Dermis blood vessel endothelial cell (primary cell): Measurements from ENCODE around the gene SERPINB6. TPM values are rescaled to one million over a fixed set of nuclear protein-coding genes. Genes with fewer than 3 reads are reported as not detected.
"Not testable (repeated sequence)": the region's sequence is repeated elsewhere in the genome, so short reads cannot be mapped to it uniquely, and the experiment has no call there.

ENCODE experiments used
- DNase-seq: peaks from one replicate; pipeline ENCODE4 v3.0.0; 2010
- total RNA-seq: library from RNA; depleted of rRNA; stranded (reverse); fragments of >200 nt; gene quantifications from 2 replicates; pipeline ENCODE4 v1.2.3, GENCODE V29; 2014

The SERPINB6 gene
- 127 and 135 TPM in 2 replicates for total RNA-seq

DNA sequence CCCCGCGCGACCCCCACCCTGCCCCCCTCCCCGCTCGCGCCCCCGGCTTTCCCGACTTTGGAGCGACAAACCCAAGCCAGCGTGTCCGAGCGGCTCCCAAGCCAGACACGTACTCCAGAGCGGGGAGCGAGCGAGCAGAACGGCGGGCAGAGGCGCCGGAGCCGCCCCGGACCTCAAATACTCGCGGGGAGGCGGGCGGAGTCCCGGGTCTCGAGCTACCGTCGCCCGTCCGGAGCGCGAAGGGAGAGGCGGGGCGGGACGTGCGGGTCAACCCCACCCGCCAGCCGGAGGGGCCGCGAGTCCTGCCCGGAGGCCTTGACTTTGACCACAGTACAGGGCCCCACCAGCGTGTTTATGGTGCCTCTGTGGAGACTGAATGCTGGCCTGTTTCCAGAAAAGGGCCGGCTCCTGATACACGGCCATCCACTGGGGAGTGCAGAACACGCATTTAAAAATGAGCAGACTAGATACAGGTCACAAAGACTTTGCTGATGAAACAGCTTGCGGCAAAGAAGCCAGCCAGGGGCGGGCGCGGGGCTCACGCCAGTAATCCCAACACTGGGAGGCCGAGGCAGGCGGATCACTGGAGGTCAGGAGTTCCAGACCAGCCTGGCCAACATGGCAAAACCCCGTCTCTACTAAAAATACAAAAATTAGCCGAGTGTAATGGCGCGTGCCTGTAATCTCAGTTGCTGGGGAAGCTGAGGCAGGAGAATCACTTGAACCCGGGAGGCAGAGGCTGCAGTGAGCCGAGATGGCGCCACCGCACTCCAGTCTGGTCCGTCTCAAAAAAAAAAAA lies at the start of gene SERPINB6:
Gene SERPINB6 (minus strand): TSS at position 148 of the 799 bp plus-strand sequence. CDS start 12,235 bp downstream, outside the sequence.
- DNase-seq: peak; percentile 81

DNA sequence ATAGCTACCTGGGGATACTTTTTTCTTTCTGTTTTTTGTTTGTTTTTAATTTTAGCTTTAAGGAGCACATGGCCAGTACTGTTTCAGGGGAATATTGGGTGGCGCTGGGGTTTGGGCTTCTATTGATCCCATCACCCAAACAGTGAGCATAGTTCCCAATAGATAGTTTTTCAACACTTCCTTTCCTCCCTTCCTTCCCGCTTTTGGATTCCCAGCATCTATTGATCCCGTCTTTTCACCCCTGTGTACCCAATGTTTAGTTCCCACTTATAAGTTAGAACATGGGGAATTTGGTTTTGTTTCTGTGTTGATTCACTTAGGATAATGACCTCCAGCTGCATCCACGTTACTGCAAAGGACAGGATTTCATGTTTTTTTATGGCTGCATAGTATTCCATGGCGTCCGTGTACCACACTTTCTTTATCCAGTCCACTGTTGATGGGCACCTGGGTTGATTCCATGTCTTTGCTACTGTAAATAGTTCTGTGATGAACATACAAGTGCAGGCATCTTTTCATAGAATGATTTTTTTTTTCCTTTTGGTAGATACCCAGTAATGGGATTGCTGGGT lies 48.5 kb upstream of the SERPINB6 start:
- DNase-seq: no peak

DNA sequence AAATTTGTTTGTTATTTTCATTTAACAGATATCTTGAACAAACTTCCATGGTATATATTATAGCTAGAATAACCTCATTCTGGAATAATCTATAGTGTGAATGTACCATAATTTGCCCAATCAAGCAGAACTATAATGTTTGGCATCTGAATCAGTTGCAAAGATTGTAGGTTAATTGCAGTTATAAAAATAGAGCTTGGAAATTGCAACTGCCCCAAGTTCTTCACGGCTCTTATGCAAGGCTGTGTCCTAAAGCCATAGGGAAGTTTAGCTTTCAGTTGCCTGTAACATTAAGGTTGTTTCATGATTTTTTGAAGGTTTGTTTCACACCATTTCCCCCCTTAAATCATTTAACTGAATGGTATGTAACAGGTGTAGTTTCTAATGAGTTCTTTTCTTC lies 47.7 kb upstream of the SERPINB6 start:
- no peak for DNase-seq

DNA sequence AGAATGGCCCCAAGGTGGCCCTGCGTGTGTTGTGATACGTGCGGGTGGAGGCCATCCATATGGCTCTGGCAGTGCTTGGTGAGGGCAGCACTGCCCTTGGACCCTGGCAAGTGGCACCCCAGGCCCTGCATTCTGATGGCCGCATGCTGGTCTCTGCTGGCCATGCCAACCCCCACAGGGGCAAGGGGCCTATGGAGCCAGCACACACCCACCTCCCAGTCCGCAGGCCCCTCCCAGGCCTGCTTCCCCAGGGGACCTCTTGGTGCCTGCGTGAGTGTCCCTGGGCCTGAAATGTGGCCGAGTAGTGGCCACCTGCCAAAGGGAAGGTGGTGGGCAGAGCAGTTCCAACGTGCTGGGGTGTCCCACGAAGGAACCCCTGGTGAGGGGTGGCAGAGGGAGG lies 45.9 kb upstream of the SERPINB6 start:
- no peak for DNase-seq

DNA sequence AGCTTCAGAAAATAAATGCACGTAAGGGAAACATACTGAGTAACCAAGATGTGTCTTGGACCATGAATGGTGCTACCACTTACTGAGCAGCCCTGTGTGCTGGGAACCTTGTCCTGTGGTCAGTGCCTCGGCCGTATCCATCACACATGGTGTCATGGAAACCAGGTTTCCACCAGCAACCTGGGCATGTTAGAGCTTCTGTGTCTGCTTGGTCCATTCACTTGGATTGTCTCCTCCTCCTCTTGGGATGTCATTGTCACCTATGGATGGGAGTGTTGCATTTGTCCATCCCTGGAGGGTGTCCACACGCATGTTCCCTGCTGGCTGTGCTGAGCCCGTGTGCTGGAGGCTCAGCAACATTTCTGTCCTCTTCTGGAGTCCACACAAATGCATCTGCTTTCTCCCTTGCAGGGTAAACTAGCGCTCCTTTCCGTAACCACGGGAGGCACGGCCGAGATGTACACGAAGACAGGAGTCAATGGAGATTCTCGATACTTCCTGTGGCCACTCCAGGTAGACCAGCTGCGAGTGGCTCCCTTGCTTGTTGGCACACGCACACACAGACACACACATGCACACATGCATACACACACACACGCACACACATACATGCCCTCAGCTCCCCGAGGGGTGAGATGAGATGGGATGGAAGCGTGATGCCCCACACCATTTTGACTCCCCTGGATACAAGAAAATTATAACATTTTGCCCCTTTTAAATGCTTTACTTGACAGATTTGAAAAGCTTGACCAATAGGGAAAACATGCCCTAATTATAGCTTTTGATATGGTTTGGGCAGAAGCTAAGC lies 45.3 kb upstream of the SERPINB6 start:
- no peak for DNase-seq

DNA sequence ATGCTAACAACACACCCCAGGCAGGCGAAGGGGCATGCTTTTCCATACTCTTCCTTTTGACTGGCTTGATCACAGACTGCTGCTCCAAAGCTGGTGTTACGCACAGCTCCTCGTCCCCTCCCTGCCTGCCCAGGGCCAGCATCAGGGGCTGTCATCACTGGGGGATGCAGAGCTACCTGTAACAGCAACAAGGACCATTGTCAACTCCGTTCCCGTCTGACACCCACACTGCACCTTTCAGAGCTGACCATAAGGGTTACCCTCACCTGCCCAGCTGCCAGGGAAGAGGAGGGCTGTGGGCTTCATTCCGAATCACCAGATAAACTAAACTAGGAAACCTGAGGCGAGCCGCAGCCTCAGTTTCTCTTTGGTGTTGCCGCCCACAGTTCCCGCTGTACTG lies 43.8 kb upstream of the SERPINB6 start:
- DNase-seq: no peak

DNA sequence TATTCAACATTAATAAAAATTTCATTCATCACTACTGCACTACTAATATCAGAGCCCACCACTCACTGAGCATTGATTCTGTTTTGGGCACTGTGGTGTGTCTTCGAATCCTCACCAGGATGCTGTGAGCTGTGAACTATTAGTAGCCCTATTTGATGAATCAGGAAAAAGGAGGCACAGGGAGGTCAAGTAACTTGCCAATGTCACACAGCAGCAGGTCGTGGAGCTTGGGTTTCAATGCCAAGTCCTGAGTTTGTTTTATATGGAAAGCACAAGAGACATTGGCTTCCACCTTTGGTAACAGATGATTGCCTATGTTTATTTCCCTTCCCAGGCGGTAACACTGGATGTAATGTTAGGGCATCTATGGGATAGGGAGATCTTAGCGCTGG lies 43.3 kb upstream of the SERPINB6 start:
- DNase-seq: no peak

DNA sequence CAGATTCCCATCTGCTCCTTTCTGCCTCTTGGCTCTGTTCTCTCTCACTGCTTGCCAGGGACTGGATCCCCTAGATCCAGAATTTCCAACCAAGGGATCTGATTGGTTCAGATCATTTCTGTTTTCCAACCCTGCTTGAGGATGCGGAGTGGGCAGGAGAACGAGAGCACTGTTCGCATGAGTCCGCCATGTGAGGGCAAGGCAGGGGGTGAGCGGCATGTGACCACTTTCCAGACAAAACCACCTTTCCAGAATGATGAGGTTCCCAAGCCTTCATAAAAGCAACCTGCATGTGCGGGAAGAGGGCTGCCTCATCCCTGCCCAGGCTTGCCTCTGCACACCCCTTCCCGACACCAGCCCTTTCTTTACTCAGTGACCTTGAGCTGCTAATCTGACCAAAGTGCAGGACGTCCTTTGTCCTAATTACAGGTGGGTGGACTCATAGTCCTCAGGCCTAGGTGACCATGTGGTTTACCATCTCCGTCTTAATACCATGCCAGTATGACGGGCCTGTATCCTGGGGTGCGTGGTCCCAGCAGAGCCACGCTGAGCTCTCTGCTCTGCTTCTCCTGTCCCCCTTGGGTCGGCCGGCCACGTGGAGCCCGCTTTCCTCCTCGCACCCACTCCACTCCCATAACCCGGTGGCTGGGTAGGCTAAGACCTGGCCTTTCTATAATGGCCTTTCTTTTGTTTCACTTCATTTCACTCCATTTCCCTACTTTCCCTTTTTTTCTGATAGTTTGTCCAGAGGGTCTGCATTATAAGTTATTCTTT lies 42.7 kb upstream of the SERPINB6 start:
- no peak for DNase-seq

DNA sequence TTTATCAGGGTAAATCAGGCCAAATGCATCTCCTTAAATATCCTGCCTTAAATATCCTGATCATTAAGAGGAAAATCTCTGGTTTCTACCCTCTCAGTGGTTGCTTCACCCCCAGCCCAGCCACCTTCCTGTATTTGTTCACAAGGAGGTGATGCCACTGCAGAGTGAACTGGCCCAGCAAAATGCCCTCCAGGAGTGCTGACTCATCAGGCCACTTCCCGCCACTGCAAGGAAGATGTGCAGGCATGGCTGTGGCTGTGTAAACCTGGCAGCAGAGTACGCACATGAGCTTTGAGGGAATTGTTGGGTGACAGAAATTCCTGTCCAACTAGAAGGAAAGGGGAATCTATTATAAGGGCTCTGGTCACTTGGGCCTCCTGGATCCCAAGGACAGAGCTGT lies 42.1 kb upstream of the SERPINB6 start:
- DNase-seq: peak; percentile 68

DNA sequence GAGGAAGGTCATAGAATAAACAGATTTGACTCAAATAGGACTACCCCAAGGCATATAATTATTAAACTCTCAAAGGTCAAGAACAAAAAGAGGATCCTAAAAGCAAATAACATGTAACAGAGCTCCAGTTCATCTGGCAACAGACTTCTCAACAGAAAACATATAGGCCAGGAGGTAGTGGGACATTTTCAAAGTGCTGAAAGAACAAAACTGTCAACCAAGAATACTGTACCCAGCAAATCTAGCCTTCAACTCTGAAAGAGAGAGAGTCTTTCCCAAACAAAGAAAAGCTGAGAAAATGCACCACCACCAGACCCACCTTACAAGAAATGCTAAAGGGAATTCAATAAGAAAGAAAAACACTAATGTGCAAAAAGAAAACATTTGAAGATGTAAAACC lies 40.2 kb upstream of the SERPINB6 start:
- no peak for DNase-seq

DNA sequence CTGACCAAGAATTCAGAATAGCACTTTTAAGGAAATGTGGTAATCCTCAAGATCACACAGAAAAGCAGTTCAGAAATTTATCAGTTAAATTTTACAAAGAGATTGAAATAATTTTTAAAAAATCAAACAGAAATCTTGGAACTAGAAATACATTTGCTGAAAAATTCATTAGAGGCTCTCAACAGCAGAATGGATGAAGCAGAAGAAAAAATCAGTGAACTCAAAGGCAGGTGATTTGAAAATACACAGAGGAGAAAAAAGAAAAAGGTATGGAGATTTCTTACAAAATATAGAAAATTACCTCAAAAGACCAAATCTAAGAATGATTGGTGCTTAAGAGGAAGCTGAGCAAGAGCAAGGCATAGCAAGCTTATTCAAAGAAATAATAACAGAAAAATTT lies 39.8 kb upstream of the SERPINB6 start:
- no peak for DNase-seq

DNA sequence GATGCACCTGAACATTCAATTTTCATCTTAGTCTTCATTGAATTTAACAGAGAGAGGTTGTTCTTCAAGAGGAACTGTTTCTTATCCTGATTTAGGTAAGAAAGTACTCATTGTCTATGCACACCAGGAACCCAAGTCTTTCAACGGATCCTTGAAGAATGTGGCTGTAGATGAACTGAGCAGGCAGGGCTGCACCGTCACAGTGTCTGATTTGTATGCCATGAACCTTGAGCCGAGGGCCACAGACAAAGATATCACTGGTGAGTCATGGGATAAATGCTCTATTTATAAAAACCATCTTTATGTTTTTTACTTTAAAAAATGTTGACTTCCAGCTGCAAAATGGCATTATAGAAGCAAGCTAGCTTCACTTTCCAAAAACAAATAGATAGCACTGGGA lies 38.6 kb upstream of the SERPINB6 start:
- no peak for DNase-seq

DNA sequence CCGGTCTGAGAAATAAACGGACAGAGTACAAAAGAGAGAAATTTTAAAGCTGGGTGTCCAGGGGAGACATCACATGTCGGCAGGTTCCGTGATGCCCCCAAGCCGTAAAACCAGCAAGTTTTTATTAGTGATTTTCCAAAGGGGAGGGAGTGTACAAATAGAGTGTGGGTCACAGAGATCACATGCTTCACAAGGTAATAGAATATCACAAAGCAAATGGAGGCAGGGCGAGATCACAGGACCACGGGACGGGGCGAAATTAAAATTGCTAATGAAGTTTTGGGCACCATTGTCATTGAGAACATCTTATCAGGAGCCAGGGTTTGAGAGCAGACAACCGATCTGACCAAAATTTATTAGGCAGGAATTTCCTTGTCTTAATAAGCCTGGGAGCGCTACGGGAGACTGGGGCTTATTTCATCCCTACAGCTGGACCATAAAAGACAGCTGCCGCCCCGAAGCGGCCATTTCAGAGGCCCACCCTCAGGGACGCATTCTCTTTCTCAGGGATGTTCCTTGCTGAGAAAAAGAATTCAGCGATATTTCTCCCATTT lies 37.4 kb upstream of the SERPINB6 start:
- DNase-seq: not testable (repeated sequence)

DNA sequence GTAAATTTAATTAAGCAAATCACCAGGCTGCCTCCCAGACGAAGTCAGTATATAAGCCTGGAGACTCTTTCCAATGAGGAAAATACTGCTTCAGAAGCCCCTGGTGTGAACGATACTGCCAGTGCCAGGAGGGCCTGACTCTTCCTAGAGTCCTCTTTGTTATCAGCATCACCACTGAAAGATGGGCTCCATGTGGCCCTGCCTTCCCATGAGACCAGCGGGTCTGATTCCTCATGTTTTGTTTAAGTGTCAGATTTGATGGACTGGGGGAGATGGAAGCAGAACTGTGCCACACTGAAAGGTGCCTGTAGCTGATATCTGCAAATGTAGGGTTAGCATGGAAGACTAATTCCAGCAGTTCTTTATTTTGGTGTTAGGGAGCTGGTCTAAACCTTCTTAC lies 36.2 kb upstream of the SERPINB6 start:
- DNase-seq: no peak

DNA sequence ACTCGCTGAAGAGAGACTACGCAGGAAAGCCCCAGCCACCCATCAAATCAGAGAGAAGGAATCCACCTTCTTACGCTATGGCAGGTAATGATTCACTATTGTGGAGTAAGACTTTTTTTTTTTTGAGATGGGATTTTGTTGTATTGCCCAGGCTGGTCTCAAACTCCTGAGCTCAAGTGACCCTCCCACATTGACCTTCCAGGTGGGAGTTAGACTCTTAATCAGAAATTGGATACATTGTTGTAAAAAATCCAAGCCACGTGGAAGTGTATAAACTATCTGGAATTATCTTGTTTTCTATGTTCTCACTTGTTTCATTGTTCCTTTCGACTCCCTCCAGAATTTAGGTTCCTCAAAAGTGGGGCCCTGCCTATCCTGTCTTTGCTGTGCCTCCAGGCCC lies 35.1 kb upstream of the SERPINB6 start:
- DNase-seq: no peak

DNA sequence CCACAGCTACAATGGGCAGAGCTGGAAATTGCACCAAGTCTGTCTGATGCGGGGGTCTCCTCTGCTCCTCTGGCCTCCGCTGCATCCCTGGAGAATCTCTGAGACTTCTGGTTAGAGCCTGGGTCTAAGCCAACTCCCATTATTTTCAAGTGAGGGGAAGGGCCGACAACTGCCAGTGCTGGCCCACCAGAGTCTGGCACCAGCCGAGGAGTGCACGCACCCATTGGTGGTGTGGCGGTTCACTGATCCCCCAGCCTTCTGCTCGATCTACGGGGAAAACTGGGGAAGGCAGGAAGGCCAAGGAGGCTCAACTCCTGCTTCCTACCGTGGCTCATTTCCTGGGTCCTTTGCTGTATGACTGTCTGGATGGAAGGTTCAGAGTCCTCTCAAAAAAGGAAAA lies 34.5 kb upstream of the SERPINB6 start:
- no peak for DNase-seq

DNA sequence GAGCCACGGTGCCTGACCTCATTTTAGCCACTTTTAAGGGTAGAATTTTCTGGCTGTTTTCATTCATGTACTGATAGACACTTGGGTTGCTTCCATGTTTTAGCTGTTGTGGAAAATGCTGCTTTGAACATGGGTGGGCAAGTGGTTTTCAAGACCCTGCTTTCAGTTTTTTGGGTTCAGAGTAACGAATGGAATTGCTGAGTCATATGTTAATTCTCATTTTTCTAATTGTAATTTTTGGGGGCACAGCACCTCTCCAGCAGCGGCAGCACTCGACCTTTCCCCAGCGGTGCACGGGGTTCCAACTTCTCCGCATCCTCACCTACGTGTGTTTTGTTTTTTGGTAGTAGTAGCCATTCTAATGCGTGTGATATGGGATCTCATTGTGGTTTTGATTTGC lies 33.7 kb upstream of the SERPINB6 start:
- no peak for DNase-seq

DNA sequence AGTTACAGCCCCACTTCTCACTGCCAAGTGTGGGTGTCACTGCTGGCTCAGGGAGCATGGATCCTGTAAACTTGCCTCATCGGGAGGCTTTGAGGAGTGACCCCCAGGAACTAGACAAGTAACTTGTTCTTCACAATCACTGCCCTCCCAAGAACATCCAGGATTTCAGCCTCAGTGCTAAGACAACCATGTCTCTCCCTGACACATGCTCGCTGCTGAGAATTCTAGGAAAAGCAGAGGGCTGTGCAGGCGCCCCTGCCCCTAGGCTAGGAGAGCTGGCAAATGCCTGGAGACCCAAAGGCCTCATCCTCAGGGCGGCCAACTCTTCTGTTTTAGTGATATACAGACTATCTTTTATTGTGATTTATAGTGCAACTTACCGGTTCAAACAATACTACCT lies 31.9 kb upstream of the SERPINB6 start:
- not testable (repeated sequence) for DNase-seq

DNA sequence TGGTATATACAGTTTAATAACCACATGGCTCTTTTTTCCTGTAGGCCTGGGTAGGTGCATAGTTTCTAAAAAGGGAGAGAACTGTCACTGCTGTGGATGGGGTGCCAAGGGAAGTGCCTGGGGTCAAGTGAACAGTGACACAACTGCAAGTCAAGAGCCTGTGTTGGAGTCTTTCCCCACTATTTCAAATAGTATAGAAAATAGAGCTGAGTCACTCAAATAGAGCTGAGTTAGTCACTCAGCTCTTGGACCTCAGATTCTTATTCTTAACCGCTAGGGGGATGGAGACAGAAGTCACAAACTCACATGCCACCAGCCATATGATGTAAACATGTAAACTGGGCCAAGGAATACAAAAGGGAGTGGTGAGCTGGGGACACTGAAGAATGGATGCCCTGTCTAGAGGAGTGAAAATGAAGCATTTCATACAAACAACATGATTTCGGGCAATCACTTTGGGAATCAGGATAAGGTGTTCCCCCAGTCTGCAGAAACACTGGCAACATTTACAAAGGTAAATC lies 30.5 kb upstream of the SERPINB6 start:
- DNase-seq: peak; percentile 83

DNA sequence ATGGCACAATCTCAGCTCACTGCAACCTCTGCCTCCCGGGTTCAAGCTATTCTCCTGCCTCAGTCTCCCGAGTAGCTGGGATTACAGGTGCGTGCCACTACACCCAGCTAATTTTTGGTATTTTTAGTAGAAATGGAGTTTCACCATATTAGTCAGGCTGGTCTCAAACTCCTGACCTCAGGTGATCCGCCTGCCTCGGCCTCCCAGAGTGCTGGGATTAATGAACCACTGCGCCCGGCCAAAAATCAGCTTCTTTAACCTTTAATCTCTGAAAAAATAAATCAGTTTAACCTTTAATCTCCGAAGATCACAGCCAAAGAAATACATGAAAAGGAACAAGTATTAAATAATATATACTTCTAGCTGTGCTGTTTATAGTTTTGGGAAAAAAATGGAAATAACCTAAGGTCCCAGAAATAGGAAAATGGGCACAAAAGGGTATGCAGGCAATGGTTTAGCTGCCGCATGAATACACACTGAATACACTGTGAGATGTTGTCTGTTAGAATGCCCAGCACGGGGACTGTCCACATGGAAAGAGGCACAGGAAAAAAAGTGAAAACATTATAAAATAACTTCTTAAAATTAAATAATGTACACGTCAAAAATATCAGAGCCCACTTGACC lies 29.9 kb upstream of the SERPINB6 start:
- no peak for DNase-seq

DNA sequence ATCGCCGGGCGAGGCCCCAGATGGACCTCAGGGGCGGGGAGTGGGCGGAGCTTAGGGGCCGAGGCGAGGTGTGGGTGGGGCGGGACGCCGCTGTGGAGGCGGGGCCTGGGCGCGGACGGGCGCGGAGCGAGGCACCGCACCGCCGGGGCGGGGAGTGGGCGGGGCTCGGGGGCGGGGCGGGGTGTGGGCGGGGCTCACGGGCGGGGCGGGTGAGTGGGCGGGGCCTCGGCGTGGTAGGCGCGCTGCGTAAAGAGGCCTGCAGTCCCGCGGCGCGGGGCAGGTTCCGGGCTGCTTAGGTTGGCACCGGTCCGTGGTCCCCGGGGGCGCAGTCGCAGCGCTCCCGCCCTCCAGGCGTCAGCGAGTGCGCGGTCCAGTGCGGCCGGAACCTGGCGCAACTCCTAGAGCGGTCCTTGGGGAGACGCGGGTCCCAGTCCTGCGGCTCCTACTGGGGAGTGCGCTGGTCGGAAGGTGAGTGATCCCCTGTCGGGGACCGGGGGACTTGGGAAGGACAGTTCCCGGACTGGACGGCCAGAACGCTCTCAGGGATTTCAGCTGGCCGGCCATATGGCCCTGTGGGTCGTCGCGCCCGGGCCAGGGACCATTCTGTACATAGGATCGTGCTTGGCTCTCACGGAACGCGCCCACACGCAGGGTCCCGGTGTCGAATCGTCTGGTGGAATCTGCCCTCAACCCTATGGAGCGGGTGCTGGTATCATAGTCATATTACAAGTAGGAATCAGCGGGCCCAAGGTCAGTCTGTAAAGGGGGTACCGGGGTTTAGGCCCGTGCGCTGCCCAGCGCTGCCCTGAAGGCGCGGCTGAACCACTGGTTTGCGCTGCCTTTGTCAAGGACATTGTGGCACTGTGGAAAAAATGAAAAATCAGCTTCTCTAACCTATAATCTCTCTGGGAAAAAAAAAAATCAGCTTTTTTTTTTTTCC lies 28.5 kb upstream of the SERPINB6 start, which contains the start of gene NQO2:
Gene NQO2 (plus strand): TSS at position 277 of the 940 bp plus-strand sequence. CDS start 6,659 bp downstream, outside the sequence.
- peak; percentile 91 for DNase-seq
